CD14-positive monocyte (primary cell): ENCODE measurements around the gene ACADS. TPM values are rescaled to one million over a fixed set of nuclear protein-coding genes. Genes with fewer than 3 reads are reported as not detected.

ENCODE experiments used
- DNase-seq, 3 donors: peaks; one replicate each; pipeline ENCODE4 v3.0.0-alpha.2; 2011 to 2022
- H2AFZ ChIP-seq: 2 replicates; pipeline ENCODE4 v1.6.0; 2012; ENCODE audit warnings: mild to moderate bottlenecking, low read depth, low read length, inconsistent platforms; ENCODE audit not compliant: insufficient read depth, poor library complexity, severe bottlenecking
- H3K27ac ChIP-seq, 2 donors: 1 replicate in 1 of 2; 2 replicates in 1 of 2; pipeline ENCODE4 v1.5.1; 2012 to 2013; ENCODE audit warnings: low read length in 2 of 2, control low read depth in 1 of 2, inconsistent platforms in 1 of 2, low read depth in 1 of 2, mild to moderate bottlenecking in 1 of 2
- H3K27me3 ChIP-seq, 2 donors: one replicate each; pipeline versions ENCODE4 v1.6.0 to v1.6.1; 2011 to 2013; ENCODE audit warnings: low read length in 2 of 2; ENCODE audit not compliant: control insufficient read depth in 2 of 2, insufficient read depth in 2 of 2
- H3K36me3 ChIP-seq, 2 donors: replicated peaks in 1 of 2; 1 replicate in 1 of 2; 2 replicates in 1 of 2; pipeline versions ENCODE4 v1.5.1 to v1.6.1; 2012 to 2013; ENCODE audit warnings: low read length in 2 of 2, control low read depth in 1 of 2, inconsistent platforms in 1 of 2, mild to moderate bottlenecking in 1 of 2; ENCODE audit not compliant: insufficient read depth in 2 of 2, control insufficient read depth in 1 of 2
- H3K4me1 ChIP-seq, 2 donors: 1 replicate in 1 of 2; 2 replicates in 1 of 2; pipeline versions ENCODE4 v1.5.1 to v1.6.1; 2012 to 2013; ENCODE audit warnings: low read length in 2 of 2, control low read depth in 1 of 2, inconsistent platforms in 1 of 2, mild to moderate bottlenecking in 1 of 2, moderate library complexity in 1 of 2; ENCODE audit not compliant: insufficient read depth in 2 of 2, control insufficient read depth in 1 of 2
- H3K4me2 ChIP-seq: replicated peaks from 2 replicates; pipeline ENCODE3; 2012; ENCODE audit warnings: low read length, moderate library complexity, mild to moderate bottlenecking; ENCODE audit not compliant: poor library complexity, severe bottlenecking; ENCODE audit errors: extremely low read depth
- H3K4me3 ChIP-seq, 3 experiments: fragments of 200-600 bp in 1 of 3; sonication (generic) in 1 of 3; replicated peaks in 1 of 3; 1 replicate in 2 of 3; 2 replicates in 1 of 3; pipeline ENCODE4 v1.5.1; 2011 to 2013; ENCODE audit warnings: low read length in 3 of 3, mild to moderate bottlenecking in 3 of 3, control low read depth in 2 of 3, low read depth in 2 of 3, inconsistent platforms in 1 of 3, moderate library complexity in 1 of 3
- H3K79me2 ChIP-seq: 2 replicates; pipeline ENCODE4 v1.6.0; 2012; ENCODE audit warnings: mild to moderate bottlenecking, control low read depth, inconsistent platforms, low read length, moderate library complexity; ENCODE audit not compliant: insufficient read depth
- H3K9ac ChIP-seq: 2 replicates; pipeline ENCODE4 v1.6.0; 2017; ENCODE audit warnings: low read length, mild to moderate bottlenecking; ENCODE audit not compliant: insufficient read depth, poor library complexity, severe bottlenecking
- H3K9me3 ChIP-seq, 2 donors: replicated peaks in 1 of 2; 1 replicate in 1 of 2; 2 replicates in 1 of 2; pipeline versions ENCODE4 v1.5.1 to v1.6.1; 2012 to 2013; ENCODE audit warnings: low read length in 2 of 2, control low read depth in 1 of 2; ENCODE audit not compliant: control insufficient read depth in 1 of 2, insufficient read depth in 1 of 2
- H4K20me1 ChIP-seq: 2 replicates; pipeline ENCODE4 v1.6.0; 2012; ENCODE audit warnings: mild to moderate bottlenecking, low read length, control low read depth, moderate library complexity; ENCODE audit not compliant: insufficient read depth
- H3K27ac Mint-ChIP-seq, 7 donors: one replicate each; pipeline ENCODE4 v1.8.0; 2020; ENCODE audit warnings: mild to moderate bottlenecking in 7 of 7, mixed read lengths in 7 of 7, moderate library complexity in 6 of 7, inconsistent platforms in 2 of 7
- H3K27me3 Mint-ChIP-seq, 3 donors: one replicate each; pipeline ENCODE4 v1.8.0; 2021 to 2022; ENCODE audit warnings: low read depth in 3 of 3, mild to moderate bottlenecking in 3 of 3, mixed read lengths in 3 of 3, moderate library complexity in 3 of 3, inconsistent platforms in 1 of 3
- H3K36me3 Mint-ChIP-seq, 2 donors: one replicate each; pipeline ENCODE4 v1.8.0; 2020; ENCODE audit warnings: mixed read lengths in 2 of 2, inconsistent platforms in 1 of 2, mild to moderate bottlenecking in 1 of 2
- H3K4me1 Mint-ChIP-seq: one replicate; pipeline ENCODE4 v1.8.0; 2020; ENCODE audit warnings: mild to moderate bottlenecking, mixed read lengths
- H3K4me3 Mint-ChIP-seq, 2 donors: one replicate each; pipeline ENCODE4 v1.8.0; 2020; ENCODE audit warnings: mild to moderate bottlenecking in 2 of 2, mixed read lengths in 2 of 2, moderate library complexity in 1 of 2
- H3K9me3 Mint-ChIP-seq, 7 donors: one replicate each; pipeline ENCODE4 v1.8.0; 2020 to 2022; ENCODE audit warnings: mixed read lengths in 7 of 7, mild to moderate bottlenecking in 6 of 7, moderate library complexity in 6 of 7, inconsistent platforms in 2 of 7
- WGBS: methylation state at CpG from one replicate; pipeline ENCODE4 v1.1.5; 2013; ENCODE audit warnings: missing lambda C conversion rate; ENCODE audit not compliant: insufficient coverage; 5-methylcytosine and 5-hydroxymethylcytosine counted together
- intact Hi-C, 2 donors: fragments of 100-400 bp; cut with micrococcal nuclease; formaldehyde crosslinking; loops; one replicate each; pipeline versions ENCODE4 v1.15.0 to v1.15.1; 2023
- polyA plus RNA-seq, 3 donors: library from polyadenylated mRNA; depleted of rRNA in 1 of 3; unstranded in 2 of 3; stranded (reverse) in 1 of 3; fragments of 300-500 nt in 2 of 3; fragments of >200 nt in 1 of 3; fragmentation: Illumina TruSeq in 2 of 3; gene quantifications; 1 replicate in 2 of 3; 2 replicates in 1 of 3; pipeline ENCODE4 v1.2.3, GENCODE V29; 2012 to 2021
- TF ChIP-seq, protein P1 (sequence below): fragments of 200-600 bp; IDR thresholded peaks from one replicate; pipeline ENCODE4 v1.8.0; 2022; ENCODE audit warnings: antibody characterized with exemption, mild to moderate bottlenecking

Gene ACADS
- polyA plus RNA-seq, 3 donors = 9.2 to 25.1 (median 18.2) TPM

DNA sequence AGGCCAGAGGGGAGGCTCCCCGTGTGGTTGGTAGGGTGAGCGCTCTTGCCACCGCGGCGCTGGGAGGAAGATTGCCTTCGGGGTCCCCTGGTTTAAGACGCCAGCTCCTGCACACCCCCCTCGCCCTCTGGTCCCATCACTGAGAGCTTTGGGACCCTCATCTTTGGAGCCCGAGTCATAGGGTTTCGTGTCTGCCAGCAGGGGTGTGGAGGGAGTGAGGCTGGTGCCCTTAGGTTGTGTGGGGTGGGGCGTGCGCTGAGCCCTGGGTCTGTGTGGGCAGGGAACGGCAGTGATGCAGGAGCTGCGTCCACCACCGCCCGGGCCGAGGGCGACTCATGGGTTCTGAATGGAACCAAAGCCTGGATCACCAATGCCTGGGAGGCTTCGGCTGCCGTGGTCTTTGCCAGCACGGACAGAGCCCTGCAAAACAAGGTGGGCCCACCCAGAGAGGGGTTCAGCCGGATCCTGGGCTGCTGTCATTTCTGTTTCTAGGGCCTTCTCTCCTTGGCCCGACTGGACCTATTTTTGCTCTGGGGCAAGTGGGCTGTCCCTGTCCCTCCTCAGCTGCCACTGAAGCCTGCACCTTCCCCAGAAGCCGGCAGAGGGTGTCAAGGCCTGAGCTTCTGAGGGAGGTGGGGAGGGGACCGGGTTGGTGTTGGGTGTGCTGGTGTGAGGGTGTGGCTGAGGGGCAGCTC is 12.1 kb downstream of the ACADS start:
- Histone ChIP-seq H4K20me1 (no peaks in the 10 kb centered on the region), H3K4me2 (no peak overlapping the region), H3K4me3 (no peak overlapping the region), H3K79me2 (no peaks in the 10 kb centered on the region), H3K4me1 (no peaks in the 10 kb centered on the region), H3K36me3 (peaks cover 13 to 15% of the 10 kb centered on the region in 2 donors), H3K27ac (no peak overlapping the region), H3K27me3 (no peaks in the 10 kb centered on the region), H2AFZ (no peak overlapping the region), H3K9me3 (no peaks in the 10 kb centered on the region), H3K9ac (no peak overlapping the region)
- H3K27ac Mint-ChIP-seq = peak overlapping the region in 2 of 7 donors; percentile 46 to 52
- WGBS = 98% methylated on average over 23 of the region's 25 CpGs
- TF ChIP-seq, protein P1, sequence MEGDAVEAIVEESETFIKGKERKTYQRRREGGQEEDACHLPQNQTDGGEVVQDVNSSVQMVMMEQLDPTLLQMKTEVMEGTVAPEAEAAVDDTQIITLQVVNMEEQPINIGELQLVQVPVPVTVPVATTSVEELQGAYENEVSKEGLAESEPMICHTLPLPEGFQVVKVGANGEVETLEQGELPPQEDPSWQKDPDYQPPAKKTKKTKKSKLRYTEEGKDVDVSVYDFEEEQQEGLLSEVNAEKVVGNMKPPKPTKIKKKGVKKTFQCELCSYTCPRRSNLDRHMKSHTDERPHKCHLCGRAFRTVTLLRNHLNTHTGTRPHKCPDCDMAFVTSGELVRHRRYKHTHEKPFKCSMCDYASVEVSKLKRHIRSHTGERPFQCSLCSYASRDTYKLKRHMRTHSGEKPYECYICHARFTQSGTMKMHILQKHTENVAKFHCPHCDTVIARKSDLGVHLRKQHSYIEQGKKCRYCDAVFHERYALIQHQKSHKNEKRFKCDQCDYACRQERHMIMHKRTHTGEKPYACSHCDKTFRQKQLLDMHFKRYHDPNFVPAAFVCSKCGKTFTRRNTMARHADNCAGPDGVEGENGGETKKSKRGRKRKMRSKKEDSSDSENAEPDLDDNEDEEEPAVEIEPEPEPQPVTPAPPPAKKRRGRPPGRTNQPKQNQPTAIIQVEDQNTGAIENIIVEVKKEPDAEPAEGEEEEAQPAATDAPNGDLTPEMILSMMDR = no peak
- no peak for DNase-seq
- H3K4me1 Mint-ChIP-seq = peaks cover 2% of the 10 kb centered on the region
- H3K36me3 Mint-ChIP-seq = peaks cover 14 to 28% of the 10 kb centered on the region in 2 donors
- intact Hi-C loops = no loop called here
- no peak overlapping the region for H3K4me3 Mint-ChIP-seq
- H3K9me3 Mint-ChIP-seq = peaks cover 0 to 4% (median 0%) of the 10 kb centered on the region in 7 donors
- peaks cover 0 to 3% (median 0%) of the 10 kb centered on the region in 3 donors for H3K27me3 Mint-ChIP-seq

- intact Hi-C loops = no loop called here
- Histone ChIP-seq H3K4me3 (no peak overlapping the region), H3K36me3 (peaks cover 13 to 15% of the 10 kb centered on the region in 2 donors), H3K4me2 (no peak overlapping the region), H3K9me3 (no peaks in the 10 kb centered on the region), H4K20me1 (no peaks in the 10 kb centered on the region), H2AFZ (no peak overlapping the region), H3K27me3 (no peaks in the 10 kb centered on the region), H3K9ac (no peak overlapping the region), H3K27ac (no peak overlapping the region), H3K79me2 (no peaks in the 10 kb centered on the region), H3K4me1 (no peaks in the 10 kb centered on the region)
- H3K4me1 Mint-ChIP-seq = peaks cover under 1% of the 10 kb centered on the region
- H3K36me3 Mint-ChIP-seq = peaks cover 14 to 25% of the 10 kb centered on the region in 2 donors
- TF ChIP-seq, protein P1 = no peak
- no peaks in the 10 kb centered on the region for H3K9me3 Mint-ChIP-seq
- H3K27ac Mint-ChIP-seq = peak overlapping the region in 1 of 7 donors; percentile 52
- DNase-seq = no peak
- WGBS = 98% methylated on average over 21 of the region's 31 CpGs
- peaks cover 0 to 3% (median 0%) of the 10 kb centered on the region in 3 donors for H3K27me3 Mint-ChIP-seq
- H3K4me3 Mint-ChIP-seq = no peak overlapping the region
Observed at GRCh38 chr12:120738252-120739030, 12.8 kb downstream of the ACADS start.
